ENCODE data around the gene EEF2.

DNA sequence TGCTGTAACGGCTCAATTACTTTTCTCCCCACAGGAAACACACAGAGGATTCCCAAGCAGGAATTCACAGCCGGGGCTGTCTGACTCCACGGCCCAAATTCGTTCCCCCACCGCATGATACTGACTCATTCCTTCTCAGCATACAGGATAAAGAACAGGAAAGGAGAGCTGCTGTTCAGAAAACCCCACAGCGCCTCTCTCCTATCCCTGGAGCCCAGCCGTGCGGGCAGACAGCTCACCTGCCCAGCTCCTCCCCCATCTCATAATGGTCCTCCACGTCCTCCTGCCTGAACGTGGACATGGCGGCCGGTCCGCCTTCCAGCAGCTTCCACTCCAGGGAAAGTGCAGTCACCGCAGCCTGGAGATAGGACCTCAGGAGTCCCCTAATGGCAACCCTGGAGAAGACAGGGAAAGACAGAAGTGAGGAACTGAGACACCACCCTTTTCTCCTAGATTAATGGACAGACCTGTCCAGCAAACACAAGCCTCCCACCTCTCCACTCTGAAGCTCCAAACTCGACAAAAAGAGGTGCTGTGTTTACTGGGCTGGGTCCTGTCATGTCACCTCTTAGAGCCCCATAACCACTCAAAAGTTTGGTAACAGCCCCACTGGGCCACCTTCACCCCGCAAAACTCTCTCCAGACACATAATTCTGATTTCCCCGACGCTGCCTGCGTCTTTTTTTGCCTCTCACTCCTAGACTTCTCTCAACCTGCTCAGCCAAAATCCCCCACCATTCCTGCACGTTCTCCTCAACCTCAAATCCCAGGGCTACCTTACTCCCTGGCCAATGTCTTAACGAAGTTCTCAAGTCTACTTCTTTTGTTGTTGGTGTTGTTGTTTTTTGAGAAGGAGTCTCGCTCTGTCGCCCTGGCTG is 15.6 kb downstream of the EEF2 start:
- TF ChIP-seq, protein P1, sequence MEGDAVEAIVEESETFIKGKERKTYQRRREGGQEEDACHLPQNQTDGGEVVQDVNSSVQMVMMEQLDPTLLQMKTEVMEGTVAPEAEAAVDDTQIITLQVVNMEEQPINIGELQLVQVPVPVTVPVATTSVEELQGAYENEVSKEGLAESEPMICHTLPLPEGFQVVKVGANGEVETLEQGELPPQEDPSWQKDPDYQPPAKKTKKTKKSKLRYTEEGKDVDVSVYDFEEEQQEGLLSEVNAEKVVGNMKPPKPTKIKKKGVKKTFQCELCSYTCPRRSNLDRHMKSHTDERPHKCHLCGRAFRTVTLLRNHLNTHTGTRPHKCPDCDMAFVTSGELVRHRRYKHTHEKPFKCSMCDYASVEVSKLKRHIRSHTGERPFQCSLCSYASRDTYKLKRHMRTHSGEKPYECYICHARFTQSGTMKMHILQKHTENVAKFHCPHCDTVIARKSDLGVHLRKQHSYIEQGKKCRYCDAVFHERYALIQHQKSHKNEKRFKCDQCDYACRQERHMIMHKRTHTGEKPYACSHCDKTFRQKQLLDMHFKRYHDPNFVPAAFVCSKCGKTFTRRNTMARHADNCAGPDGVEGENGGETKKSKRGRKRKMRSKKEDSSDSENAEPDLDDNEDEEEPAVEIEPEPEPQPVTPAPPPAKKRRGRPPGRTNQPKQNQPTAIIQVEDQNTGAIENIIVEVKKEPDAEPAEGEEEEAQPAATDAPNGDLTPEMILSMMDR (IDR thresholded peaks at IDR 0.05), result peak in 1 of 6 experiments; percentile 6
- peak in 1 of 2 donors; percentile 15 for TF ChIP-seq POLR2A (IDR thresholded peaks at IDR 0.05)

Measured in adrenal gland (tissue), 5 donors.